Hippocampal formation (tissue), 2 donors: Measurements from ENCODE around the gene AP1S1.
"Not testable (repeated sequence)": the region's sequence is repeated elsewhere in the genome, so short reads cannot be mapped to it uniquely, and the experiment has no call there.

Experiments
- DNase-seq, 2 donors: peaks; one replicate each; lab custom pipeline; 2025; lab: John Stamatoyannopoulos, UW

The AP1S1 gene

GRCh38 chr7:101171442-101171837 is 17.2 kb downstream of the AP1S1 start:
- no peak for DNase-seq

- DNase-seq, result no peak
These were observed 18.0 kb downstream of the AP1S1 start for GRCh38 chr7:101172005-101172853.

- no peak for DNase-seq
These were observed 18.8 kb downstream of the AP1S1 start for GRCh38 chr7:101172854-101173751.

- DNase-seq, result no peak
These were observed 19.5 kb downstream of the AP1S1 start for GRCh38 chr7:101173752-101174244.

DNA sequence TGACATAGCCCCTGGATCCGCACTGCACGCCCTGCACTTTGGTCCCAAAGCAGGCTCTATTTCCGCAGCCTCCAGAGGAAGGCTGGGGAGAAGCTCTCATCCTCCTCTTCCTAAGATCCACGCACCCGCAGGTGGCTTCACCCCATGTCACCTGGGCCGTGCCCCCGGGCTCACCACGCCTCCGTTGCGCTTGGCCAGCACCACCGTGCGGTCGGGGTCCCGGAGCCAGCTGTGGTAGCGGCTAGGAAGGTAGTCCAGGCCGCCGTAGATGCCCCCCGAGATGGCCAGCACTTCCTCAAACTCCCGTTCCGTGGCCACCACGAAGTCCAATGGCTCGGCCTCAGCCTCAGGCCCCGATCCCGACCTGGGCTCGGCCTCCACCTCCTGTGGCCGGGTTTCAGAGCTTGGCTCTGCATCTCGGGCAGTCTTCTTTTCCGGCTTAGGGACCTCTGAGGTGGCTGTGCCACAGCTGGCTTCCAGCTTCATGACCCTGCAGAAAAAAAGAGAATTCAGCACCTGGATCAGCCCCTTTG is 20.1 kb downstream of the AP1S1 start:
- no peak for DNase-seq

DNA sequence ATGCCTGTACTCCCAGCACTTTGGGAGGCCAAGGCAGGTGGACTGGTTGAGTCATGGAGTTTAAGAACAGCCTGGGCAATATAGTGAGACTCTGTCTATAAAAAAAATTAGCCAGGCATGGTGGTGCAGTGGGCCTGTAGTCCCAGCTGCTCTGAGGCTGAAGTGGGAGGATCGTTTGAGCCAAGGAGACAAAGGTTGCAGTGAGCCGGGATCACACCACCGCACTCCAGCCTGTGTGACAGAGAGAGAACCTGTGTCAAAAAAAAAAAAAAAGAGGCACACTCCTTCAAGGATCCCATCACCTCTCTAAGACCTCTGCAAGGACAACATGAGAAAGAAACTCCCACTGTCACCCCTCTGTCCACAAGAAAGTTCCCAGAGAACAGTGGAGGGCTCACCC is 21.4 kb downstream of the AP1S1 start:
- no peak for DNase-seq

DNA sequence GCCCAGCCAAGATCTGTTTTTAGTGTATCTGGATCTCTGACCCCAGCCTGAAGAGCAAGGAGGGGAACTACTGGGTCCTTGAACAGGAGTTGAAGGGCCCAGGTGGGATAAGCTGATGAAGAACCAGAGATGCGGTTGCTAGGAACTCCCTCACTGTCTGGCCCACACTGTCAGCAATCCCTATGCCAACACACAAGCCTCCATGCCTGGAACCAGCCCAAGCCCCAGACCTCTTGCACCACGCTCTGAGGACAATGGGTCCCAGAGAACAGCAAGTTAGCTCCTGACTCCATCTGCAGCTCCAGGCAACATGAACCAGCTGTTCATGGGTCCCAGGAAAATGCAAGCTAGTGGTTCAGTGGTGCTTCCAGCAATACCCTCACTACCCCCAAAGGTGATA is 23.4 kb downstream of the AP1S1 start:
- no peak for DNase-seq

DNA sequence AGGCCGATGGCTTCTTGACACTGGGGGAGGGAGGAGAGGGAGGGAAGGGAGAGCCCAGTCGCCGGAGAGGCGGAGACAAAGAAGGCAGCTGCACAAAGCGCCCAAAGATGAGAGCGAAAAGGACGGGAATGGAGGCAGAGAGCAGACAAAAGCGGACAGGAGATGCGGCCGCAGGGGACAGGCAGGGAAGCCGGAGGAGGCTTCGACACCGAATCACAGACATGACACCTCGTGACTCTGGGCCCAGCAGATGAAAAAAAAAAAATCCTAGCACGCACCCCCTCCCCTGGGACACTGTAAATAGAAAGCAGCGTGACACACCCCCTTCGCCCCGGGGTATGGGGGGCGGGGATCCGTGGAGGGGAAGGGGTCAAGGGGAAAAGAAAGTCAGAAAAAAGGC is 24.8 kb downstream of the AP1S1 start:
- no peak for DNase-seq

- no peak for DNase-seq
These were observed 25.4 kb downstream of the AP1S1 start for GRCh38 chr7:101179713-101180112.

DNA sequence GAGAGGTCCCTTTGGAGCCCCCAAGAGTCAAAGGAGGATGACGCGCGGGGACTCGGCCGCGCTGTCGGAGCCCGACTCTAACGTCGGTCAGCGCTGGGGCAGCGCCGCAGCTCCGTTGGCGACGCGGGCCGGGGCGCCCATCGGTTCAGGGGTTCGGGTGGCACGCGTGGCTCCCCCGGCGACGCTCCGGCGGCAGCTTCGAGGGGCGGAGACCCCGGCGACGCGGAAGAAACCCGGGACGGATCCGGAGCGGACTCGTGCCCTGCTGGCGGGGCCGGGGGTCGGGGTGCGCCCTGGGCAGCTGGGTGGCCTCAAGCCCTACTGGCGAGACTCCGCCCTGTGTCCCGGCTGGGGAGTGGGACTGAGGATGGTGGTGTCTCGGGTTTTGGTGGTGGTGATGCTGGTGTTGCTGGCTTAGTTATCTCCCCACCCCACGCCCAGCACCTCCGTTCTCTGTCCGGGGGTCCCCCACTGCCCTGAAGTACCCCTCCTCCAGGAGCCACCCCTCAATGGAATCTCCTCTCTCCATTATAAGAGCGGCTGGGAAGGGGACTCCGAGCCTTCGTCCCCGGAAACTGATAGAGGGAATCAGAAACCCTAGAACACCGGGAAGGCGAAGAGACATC is 26.0 kb downstream of the AP1S1 start, which contains the start of gene NAT16:
TSS of gene NAT16 (minus strand) at position 164 of the 626 bp plus-strand sequence. CDS start 5,486 bp downstream, outside the sequence.
- no peak for DNase-seq

DNA sequence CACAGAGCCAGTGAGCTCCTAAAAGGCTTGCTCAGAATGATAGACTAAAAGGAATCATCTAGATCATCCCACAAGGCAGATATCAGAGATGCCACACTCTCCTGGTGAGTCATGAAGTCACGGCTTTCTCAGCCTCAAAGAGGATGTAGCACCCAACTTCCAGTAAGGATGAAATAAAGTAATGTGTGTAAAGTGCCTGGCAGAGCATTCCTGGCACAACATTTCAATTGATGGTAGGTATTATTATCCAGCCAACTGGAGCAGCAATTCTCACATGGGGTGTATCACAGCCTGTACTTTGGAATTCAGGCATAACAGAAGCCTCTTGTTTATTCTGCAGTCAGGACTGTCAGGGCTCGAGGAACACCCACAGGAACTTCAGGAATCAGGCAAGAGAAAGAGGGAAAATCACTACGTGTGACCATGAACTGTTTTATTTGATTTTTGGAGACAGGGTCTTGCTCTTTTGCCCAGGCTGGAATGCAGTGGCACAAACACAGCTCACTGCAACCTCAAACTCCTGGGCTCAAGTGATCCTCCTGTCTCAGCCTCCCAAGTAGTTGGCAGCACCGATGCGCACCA is 31.1 kb downstream of the AP1S1 start:
- no peak for DNase-seq

- no peak for DNase-seq
These were observed 31.9 kb downstream of the AP1S1 start for GRCh38 chr7:101186194-101186593.

DNA sequence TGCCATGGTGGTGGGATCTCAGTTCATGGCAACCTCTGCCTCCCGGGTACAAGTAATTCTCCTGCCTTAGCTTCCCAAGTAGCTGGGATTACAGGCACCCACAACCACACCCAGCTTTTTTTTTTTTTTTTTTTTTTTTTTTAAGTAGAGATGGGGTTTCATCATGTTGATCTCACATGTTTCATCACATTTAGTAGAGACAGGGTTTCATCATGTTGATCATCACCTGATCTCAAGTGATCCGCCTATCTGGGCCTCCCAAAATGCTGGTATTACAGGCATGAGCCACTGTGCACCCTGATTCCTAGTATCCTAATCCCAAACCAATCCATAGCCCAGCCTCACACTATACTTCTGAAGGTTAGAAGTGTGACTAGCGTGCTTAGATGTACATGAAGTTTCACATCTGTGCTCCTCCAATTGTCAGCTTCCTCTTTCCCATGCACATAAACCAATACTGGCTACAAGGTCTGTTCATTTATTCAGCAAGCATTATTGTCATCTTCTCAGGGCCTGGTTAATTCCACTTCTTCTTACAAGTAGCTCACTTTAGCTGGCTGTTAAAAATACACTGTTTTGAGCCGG is 32.7 kb downstream of the AP1S1 start:
- DNase-seq, result no peak

DNA sequence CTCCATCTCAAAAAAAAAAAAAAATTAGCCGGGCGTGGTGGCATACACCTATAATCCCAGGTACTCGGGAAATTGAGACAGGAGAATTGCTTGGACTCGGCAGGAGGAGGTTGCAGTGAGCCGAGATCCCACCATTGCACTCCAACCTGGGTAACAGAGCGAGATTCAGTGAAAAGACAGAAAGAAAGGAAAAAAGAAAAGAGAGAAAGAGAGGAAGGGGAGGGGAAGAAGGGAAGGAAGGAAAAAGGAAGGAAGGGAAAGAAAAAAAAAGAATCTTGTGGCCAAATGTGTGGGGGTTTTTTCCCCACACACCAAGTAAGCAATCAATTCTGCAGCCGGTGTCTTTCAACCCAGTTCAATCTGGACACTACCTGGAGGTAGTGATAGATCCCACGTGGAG is 34.8 kb downstream of the AP1S1 start:
- no peak for DNase-seq

DNA sequence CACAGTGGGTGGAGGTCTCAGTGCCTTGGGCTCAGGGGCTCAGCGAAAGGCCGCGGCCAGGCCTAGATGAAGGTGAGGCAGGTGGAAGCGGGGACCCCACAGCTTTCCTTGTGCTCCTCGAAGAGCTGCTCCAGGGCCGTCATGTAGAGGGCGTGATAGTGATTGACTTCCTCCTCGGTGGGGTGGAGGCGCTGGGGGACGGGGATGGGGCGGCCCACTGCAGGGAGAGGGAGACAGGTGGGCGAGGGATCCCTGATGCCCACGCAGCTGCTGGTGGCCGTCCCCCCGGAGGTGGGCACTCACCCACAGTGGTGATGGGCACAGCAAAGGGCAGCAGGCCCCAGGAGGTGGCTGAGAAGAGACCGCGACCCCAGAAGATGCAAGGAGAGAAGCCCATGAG is 41.6 kb downstream of the AP1S1 start:
- no peak for DNase-seq

GRCh38 chr7:101197991-101198390 is 43.7 kb downstream of the AP1S1 start:
- DNase-seq, result no peak

GRCh38 chr7:101198476-101198875 is 44.2 kb downstream of the AP1S1 start:
- DNase-seq, result no peak

GRCh38 chr7:101199522-101199921 is 45.2 kb downstream of the AP1S1 start:
- not testable (repeated sequence) for DNase-seq

DNA sequence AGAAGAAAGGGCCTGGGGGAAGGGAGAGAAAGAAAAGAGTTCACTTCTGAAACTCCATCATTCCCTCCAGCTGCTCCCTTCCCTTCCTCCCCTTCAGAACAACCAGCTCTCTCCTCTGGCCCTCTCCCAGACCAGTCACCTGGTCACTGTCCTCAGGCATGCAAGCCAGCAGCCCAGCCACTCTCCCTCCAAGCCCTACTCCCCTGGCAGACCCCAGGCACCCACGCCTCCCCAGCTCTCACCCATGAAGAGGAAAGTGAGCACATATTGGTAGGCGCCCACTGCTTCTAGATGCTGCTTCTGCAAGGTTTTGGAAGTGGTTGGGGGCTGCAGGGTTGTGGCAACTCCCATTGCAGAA is 46.2 kb downstream of the AP1S1 start:
- no peak for DNase-seq

- no peak for DNase-seq
These were observed 46.8 kb downstream of the AP1S1 start, which contains the start of gene MOGAT3 for GRCh38 chr7:101200862-101201599. Gene MOGAT3 (minus strand): TSS chr7:101201036. CDS start chr7:101200854, 182 bp downstream.
